HG02623 (cell line): ENCODE measurements around the gene RAVER2.
"Not testable (repeated sequence)": the region's sequence is repeated elsewhere in the genome, so short reads cannot be mapped to it uniquely, and the experiment has no call there.

Experiments
- ATAC-seq: cut with Tn5 transposase; IDR thresholded peaks from one replicate; pipeline ENCODE4 v1.9.1; 2021; ENCODE audit warnings: moderate library complexity; ENCODE audit not compliant: unreplicated experiment

Gene RAVER2

DNA sequence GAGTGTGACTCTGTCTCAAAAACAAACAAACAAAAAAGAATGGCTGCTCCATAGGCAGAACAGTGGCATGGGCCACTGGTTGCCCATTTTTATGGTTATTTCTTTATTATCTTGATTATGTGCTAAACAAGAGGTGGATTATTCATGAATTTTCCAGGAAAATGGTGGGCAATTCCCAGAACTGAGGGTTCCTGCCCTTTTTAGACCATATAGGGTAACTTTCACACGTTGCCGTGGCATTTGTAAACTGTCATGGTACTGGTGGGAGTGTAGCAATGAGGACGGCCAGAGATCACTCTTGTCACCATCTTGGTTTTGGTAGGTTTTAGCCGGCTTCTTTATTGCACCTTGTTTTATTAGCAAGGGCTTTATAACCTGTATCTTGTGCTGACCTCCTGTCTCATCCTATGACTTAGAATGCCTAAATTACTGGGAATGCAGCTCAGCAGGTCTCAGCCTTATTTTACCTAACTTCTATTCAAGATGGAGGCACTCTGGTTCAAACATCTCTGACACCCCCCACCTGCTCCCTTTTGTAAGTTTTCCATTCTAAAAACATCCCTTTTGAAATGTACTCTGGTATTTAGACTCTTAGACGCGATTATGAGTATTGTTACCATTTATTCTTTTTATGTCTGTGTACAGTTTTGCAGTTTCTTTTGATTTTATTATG, 57.1 kb downstream of the RAVER2 start:
- ATAC-seq, result no peak

DNA sequence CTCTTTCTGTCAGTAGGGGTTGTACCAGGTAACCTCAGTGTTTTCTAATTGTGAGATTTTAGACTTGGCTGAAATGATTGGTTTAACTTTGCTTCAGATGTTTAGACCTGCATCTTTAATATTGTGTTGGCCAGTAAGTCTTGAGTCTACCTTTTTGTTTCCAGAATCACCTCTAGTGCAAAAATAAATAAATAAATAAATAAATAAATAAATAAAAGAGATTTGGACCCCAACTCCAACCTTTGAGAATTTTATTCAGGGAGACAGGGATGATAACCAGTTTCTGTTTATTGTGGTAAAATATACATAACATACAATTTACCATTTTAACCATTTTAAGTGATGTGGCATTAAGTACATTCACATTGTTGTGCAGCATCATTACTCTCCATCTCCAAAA, 64.4 kb downstream of the RAVER2 start:
- ATAC-seq, result no peak

DNA sequence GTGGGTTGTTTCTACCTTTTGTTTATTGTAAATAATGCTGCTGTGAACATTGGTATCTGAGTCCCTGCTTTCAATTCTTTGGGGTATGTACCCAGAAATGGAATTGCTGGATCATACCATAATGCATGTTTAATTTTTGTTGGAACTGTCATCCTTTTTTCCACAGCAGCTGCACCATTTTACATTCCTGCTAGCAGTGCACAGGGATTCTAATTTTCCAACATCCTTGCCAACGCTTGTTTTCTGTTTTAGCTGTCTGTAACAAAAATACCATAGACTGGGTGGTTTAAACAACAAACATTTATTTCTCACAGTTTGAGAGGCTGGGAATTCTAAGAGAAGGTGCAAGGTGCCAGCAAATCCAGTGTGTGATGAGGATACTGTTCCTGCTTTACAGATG, 65.1 kb downstream of the RAVER2 start:
- no peak for ATAC-seq

DNA sequence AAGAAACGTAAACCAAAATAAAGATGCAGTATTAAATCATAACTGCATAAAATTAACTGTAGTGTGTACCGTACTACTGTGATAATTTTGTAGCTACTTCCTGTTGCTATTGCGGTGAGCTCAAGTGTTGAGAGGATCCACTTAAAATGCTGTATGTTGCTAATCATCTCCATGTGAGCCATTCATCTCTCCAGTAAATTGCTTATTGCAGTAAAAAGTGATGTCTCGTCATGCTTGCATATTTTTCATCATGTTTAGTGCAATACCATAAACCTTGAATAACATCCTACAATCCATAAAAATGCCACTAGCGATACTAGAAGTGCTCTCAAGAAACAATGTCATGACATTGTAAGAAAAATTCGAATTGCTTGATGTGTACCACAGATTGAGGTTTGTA, 66.3 kb downstream of the RAVER2 start:
- ATAC-seq, result no peak

DNA sequence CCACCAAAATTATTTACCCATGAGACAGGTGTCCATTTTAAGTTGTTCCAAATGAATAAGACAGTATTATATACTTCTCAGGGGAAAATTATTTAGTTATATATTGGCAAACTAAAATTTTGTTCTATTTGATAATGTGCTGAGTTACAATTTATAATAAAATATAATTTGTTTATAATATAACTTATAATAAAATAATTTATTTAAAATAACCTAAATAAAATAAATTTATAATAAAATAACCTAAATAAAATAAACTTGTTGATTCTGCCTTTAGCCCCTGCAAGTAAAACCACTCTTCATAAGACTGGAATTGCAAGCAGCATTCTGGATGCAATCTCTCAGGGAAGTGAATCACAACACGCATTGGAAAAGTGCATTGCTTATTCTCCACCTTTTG, 69.6 kb downstream of the RAVER2 start:
- ATAC-seq, result no peak

- not testable (repeated sequence) for ATAC-seq
These were observed 72.5 kb downstream of the RAVER2 start for GRCh38 chr1:64817364-64817763.

DNA sequence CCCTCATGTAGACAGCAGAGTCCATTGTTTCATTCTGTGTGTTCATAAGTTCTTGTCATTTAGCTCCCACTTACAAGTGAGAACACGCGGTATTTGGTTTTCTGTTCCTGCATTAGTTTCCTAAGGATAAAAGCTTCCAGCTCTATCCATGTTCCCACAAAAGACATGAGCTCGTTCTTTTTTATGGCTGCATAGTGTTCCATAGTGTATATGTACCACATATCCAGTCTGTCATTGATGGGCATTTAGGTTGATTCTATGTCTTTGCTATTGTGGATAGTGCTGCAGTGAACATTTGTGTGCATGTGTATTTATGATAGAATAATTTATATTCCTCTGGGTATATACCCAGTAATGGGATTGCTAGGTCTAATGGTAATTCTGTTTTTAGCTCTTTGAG, 75.7 kb downstream of the RAVER2 start:
- not testable (repeated sequence) for ATAC-seq

DNA sequence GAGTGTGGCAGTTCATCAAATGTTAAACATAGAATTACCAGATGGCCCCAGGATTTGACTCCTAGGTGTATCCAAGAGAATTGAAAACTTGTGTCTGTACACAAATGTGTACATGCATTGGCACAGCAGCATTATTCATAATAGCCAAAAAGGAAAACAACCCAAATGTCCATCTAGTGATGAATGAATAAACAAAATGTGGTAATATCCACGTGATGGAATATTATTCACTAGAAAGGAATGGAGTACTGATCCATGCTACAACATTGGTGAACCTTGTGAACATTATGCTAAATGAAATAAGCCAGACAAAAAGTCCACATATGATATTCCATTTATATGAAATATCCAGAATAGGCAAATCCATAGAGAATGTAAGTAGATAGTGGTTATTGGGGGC, 77.7 kb downstream of the RAVER2 start:
- no peak for ATAC-seq

DNA sequence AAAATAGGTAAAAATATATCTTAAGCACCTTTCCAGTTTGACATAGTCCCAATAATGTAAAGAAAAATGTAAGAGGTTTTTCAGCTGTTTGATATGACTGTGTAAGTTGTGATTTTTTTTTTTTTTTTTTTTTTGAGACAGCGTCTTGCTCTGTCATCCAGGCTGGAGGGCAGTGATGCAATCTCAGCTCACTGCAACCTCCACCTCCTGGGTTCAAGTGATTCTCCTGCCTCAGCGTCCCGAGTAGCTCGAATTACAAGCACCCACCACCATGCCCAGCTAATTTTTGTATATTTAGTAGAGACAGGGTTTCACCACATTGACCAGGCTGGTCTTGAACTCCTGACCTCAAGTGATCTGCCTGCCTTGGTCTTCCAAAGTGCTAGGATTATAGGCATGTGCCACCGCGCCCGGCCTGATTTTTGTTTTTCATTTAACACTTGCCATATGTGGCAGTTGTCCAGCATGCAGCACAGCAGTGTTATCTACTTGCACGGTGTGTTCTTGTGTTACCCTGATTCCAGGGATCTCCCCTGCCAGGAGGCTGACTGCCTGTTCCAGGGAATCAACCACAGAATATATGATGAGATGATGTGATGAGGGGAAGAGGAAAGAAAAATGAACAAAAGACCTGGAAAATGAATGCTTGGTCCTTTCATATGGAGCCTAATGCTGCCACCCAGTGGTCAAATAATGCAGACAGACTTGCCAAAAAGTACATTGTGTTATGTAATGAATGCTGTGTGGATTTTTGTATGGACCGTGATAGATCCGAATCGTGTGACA, 79.0 kb downstream of the RAVER2 start:
- ATAC-seq, result no peak

GRCh38 chr1:64826991-64827390, 82.1 kb downstream of the RAVER2 start:
- ATAC-seq, result no peak

GRCh38 chr1:64828829-64829228, 84.0 kb downstream of the RAVER2 start:
- ATAC-seq, result no peak

DNA sequence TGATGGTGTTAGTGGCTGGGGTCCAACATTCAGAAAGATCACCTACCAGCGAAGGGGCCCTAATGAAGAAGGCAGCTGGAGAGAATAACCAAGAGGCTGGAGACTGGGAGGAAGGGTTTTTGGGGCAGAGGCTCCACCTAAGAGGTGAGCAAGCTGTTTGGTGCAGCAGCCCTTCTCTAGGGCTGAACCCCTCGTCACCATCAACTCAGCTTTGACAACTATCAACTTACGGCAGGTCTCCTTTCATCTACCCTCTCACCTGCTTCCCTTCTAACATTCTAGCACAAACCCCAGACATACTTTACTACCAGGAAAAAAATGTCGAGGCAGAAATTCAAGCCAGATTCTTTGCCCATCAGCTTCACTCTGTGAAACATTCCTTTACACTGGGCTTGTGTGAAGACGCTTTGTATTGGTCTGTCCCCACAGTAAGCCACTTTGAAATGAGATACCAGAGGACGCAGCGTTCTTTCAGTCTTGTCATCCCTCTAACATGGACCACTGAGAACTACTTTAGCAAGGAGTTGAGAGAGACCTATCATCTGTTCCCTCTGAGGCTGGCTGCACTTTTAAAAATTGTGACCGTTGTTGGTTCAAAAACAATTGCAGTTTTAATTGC, 84.6 kb downstream of the RAVER2 start:
- no peak for ATAC-seq

DNA sequence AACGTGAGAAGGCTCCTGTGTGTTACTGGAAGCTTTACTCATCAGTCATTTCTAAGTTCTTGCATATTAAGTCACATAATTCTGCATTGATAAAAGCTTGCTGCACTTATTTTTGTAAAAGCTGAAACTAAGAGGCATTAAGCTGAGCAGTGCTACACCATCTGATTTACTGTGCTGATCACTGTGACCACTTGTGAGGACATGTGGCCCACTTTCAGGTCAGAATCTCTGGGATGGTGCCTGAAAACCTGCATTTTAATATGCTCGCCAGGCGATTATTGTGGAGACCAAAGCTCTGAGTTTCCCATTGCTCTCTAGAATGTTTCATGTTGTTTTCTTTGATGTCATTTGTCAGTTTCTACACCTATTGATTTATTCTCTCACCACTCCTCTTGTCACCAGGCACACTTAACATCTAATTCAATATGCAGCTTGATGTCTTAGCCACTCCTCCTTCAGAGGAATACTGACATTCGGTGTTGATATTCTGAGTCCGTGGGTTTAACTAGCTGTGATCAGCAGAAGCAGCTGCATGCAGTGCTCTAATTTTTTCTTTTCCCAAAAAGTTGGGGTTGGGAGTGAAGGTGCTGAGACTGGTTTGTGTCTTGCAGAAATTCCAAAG, 85.3 kb downstream of the RAVER2 start:
- no peak for ATAC-seq

DNA sequence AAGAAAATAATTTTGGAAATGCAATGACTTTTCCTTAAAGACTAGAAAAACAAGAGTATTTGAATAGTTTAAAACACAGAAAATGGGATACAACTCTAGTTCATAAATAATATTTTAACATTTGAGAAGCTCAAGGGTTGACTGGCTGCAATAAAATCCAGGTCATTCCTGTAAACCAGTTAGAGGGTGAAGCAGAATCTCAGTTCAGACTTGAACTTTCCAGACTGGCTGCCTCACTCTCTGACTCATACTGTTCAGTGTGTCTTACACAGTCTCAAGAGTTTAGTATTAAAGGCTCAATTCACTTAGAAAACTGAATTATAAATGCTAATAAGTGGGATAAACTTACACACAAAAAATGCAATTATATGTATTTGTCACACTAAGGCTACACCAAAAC, 89.9 kb downstream of the RAVER2 start:
- no peak for ATAC-seq

GRCh38 chr1:64836802-64837201, 91.9 kb downstream of the RAVER2 start:
- ATAC-seq, result no peak

- ATAC-seq, result no peak
These were observed 93.6 kb downstream of the RAVER2 start for GRCh38 chr1:64838486-64838885.

- ATAC-seq, result no peak
These were observed 94.4 kb downstream of the RAVER2 start for GRCh38 chr1:64839261-64839660.

GRCh38 chr1:64839732-64840405, 95.0 kb downstream of the RAVER2 start:
- no peak for ATAC-seq

DNA sequence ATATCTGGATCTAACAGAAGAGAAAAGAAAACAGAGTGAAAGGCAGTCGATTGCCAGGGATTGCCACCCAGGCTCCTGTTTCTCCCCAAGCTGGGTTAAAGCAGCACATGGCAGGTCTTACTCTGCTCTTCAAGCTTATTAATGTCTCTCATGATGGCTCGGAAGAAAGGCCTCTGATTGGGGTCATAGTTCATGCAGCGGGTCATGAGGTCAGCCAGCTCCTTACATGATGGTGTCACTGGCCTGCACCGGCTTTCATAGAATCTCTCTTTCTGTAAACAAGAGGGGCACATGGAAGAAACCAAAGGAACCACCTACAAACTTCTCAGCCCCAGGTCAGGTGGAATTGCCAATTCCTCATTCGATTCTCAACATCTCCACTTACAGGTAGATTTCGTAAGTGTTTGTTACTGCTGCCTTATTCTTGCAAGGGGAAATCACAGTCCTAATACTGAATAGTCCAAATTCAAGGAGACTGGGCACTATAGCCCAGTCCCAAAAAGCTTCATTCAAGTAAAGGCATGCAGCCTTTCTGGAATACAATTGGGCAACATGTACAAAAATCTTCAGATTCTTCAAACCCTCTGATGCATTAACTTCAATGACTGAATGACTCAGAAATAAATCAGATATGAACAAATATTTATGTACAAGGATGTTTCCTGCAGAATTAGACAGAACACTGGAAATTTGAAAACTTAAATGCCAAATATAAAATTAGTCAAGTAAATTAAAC, 96.6 kb downstream of the RAVER2 start:
- no peak for ATAC-seq

DNA sequence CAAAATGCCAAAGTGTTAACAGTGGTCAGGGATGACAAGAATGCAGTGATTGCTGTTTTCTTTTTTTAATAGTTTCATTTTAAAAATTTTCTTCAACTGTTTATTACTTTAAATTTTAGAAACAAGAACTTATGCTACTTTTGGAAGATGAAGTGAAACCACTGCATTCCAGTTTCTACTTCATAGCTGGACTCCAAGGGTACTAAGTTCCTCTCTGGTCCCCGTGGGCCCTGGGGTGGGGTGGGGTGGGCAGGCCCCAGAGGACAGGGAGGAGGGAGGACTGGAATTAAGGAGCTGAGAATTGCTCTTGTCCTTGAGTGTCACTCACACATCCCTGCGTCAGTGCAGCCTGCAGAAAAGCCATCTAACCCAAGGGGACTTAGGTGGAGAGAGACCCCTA, 97.3 kb downstream of the RAVER2 start:
- ATAC-seq, result no peak

DNA sequence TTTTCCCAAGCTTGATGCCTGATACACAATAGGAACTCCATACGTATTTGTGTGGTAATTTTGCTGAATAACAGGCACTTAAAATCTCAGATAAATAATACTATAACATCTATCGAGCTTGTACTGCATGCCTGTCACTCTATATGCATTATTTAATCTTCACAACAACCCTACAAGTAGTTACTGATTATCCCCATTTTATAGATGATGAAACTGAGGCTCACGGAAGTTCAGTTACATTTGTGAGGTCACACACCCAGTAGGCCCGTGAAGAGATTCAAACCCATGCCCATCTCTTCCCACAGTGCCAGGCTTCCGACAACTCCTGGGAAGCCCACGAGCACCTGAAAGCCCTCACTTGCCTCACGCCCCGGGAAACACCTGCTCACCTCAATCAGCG, 98.8 kb downstream of the RAVER2 start:
- ATAC-seq, result no peak
